SK-N-SH (cell line): ENCODE measurements around the gene EIF2S1. TPM values are rescaled to one million over a fixed set of nuclear protein-coding genes. Genes with fewer than 3 reads are reported as not detected.

Source experiments
- CTCF ChIA-PET: fragments of 300-600, 350-600 bp; formaldehyde crosslinking; extraction: SDS; loops from one replicate; lab custom pipeline; 2021; lab: Yijun Ruan, JAX
- POLR2A ChIA-PET: fragments of 350-600 bp; sonication (Branson Sonifier 250); formaldehyde crosslinking; extraction: SDS; loops from one replicate; lab custom pipeline; 2020; ENCODE audit warnings: antibody characterized with exemption, inconsistent platforms; lab: Yijun Ruan, JAX
- DNase-seq: peaks from one replicate; pipeline ENCODE4 v3.0.0; 2012
- H2AFZ ChIP-seq: fragments of 200-600 bp; sonication (generic); 2 replicates; pipeline ENCODE4 v1.8.1; 2016; ENCODE audit warnings: antibody characterized with exemption, mild to moderate bottlenecking, low read depth
- H3F3A ChIP-seq: fragments of 200-600 bp; sonication (generic); replicated peaks from 2 replicates; pipeline ENCODE3; 2016; ENCODE audit warnings: antibody characterized with exemption, mild to moderate bottlenecking; ENCODE audit not compliant: insufficient read depth
- H3K27ac ChIP-seq, 2 experiments: fragments of 200-500 bp in 1 of 2; fragments of 200-600 bp in 1 of 2; sonication (Bioruptor generic) in 1 of 2; sonication (generic), shearing (Covaris generic) in 1 of 2; 2 replicates each; pipeline versions ENCODE4 v1.5.1 to v1.6.1; 2014 to 2016; ENCODE audit warnings: low read depth in 2 of 2, inconsistent platforms in 1 of 2, low read length in 1 of 2, mild to moderate bottlenecking in 1 of 2, mixed read lengths in 1 of 2
- H3K27me3 ChIP-seq: fragments of 200-600 bp; sonication (generic), shearing (Covaris generic); 2 replicates; pipeline ENCODE4 v1.6.1; 2016; ENCODE audit warnings: mixed run types; ENCODE audit not compliant: insufficient read depth
- H3K36me3 ChIP-seq, 2 experiments: fragments of 200-500 bp in 1 of 2; fragments of 200-600 bp in 1 of 2; sonication (Bioruptor generic) in 1 of 2; sonication (generic) in 1 of 2; replicated peaks in 1 of 2; 2 replicates each; pipeline versions ENCODE3 to v1.5.1; 2014 to 2016; ENCODE audit warnings: low read length in 1 of 2, mild to moderate bottlenecking in 1 of 2; ENCODE audit not compliant: insufficient read depth in 2 of 2, control insufficient read depth in 1 of 2
- H3K4me1 ChIP-seq, 2 experiments: fragments of 200-500 bp in 1 of 2; fragments of 200-600 bp in 1 of 2; sonication (Bioruptor generic) in 1 of 2; sonication (generic), shearing (Covaris generic) in 1 of 2; 2 replicates each; pipeline versions ENCODE4 v1.5.1 to v1.6.1; 2014 to 2016; ENCODE audit warnings: low read depth in 1 of 2, low read length in 1 of 2, mixed run types in 1 of 2; ENCODE audit not compliant: insufficient read depth in 2 of 2, control insufficient read depth in 1 of 2
- H3K4me2 ChIP-seq: fragments of 200-600 bp; sonication (generic), shearing (Covaris generic); 2 replicates; pipeline ENCODE4 v1.6.1; 2017; ENCODE audit warnings: mixed run types
- H3K4me3 ChIP-seq, 2 experiments: fragments of 200-500 bp in 1 of 2; fragments of 200-600 bp in 1 of 2; sonication (Bioruptor generic) in 1 of 2; sonication (generic), shearing (Covaris generic) in 1 of 2; 2 replicates each; pipeline versions ENCODE4 v1.5.1 to v1.8.1; 2014 to 2016; ENCODE audit warnings: low read depth in 2 of 2, inconsistent platforms in 1 of 2, low read length in 1 of 2, mild to moderate bottlenecking in 1 of 2, mixed read lengths in 1 of 2, moderate library complexity in 1 of 2
- H3K79me2 ChIP-seq: fragments of 200-600 bp; sonication (generic); 2 replicates; pipeline ENCODE4 v1.8.1; 2017; ENCODE audit warnings: mild to moderate bottlenecking; ENCODE audit not compliant: insufficient read depth
- H3K9ac ChIP-seq: fragments of 200-600 bp; sonication (generic); 2 replicates; pipeline ENCODE4 v1.6.1; 2017; ENCODE audit warnings: mixed run types
- H3K9me2 ChIP-seq: fragments of 200-600 bp; sonication (generic); 2 replicates; pipeline ENCODE4 v1.6.1; 2017; ENCODE audit warnings: mixed run types
- H3K9me3 ChIP-seq: fragments of 200-600 bp; sonication (generic); 2 replicates; pipeline ENCODE4 v1.6.1; 2017; ENCODE audit warnings: mixed run types, mild to moderate bottlenecking, moderate library complexity
- H4K20me1 ChIP-seq: fragments of 200-600 bp; sonication (generic); 2 replicates; pipeline ENCODE4 v1.6.1; 2017; ENCODE audit warnings: mild to moderate bottlenecking, mixed run types; ENCODE audit not compliant: insufficient read depth
- ELF1 ChIP-seq: IDR thresholded peaks from 2 replicates; pipeline ENCODE4 v1.4.0; 2012
- EP300 ChIP-seq, 2 experiments: IDR thresholded peaks; 2 replicates each; pipeline versions ENCODE4 v1.4.0 to v1.6.1; 2012; ENCODE audit warnings: borderline replicate concordance in 1 of 2, low read depth in 1 of 2, low read length in 1 of 2
- FOXJ3 ChIP-seq: sonication (generic); formaldehyde crosslinking; IDR thresholded peaks from 2 replicates; pipeline ENCODE4 v1.5.1; 2020; ENCODE audit warnings: mild to moderate bottlenecking, missing genetic modification reagents
- GABPA ChIP-seq: IDR thresholded peaks from 2 replicates; pipeline ENCODE4 v1.4.0; 2012; ENCODE audit warnings: low read depth, mild to moderate bottlenecking
- JUND ChIP-seq: IDR thresholded peaks from 2 replicates; pipeline ENCODE4 v1.4.0; 2012
- MEF2A ChIP-seq: IDR thresholded peaks from 2 replicates; pipeline ENCODE4 v1.4.0; 2012; ENCODE audit warnings: low read depth, borderline replicate concordance
- RAD21 ChIP-seq: IDR thresholded peaks from 2 replicates; pipeline ENCODE4 v1.6.1; 2012; ENCODE audit warnings: mild to moderate bottlenecking, low read length
- RCOR1 ChIP-seq: fragments of 150-350 bp; IDR thresholded peaks from 2 replicates; pipeline ENCODE4 v1.6.1; 2017; ENCODE audit warnings: antibody characterized with exemption, low read length
- RXRA ChIP-seq: IDR thresholded peaks from 2 replicates; pipeline ENCODE4 v1.4.0; 2012; ENCODE audit warnings: low read depth, mild to moderate bottlenecking, borderline replicate concordance
- SIN3A ChIP-seq: IDR thresholded peaks from 2 replicates; pipeline ENCODE4 v1.6.1; 2012; ENCODE audit warnings: low read depth, mild to moderate bottlenecking, low read length, moderate library complexity, borderline replicate concordance
- SMC3 ChIP-seq: IDR thresholded peaks from 2 replicates; pipeline ENCODE4 v1.6.1; 2012; ENCODE audit warnings: low read depth, low read length, improper control_type of control experiment
- TCF12 ChIP-seq: IDR thresholded peaks from 2 replicates; pipeline ENCODE4 v1.4.0; 2012
- TEAD4 ChIP-seq: IDR thresholded peaks from 2 replicates; pipeline ENCODE4 v1.4.0; 2012; ENCODE audit warnings: mild to moderate bottlenecking, borderline replicate concordance; ENCODE audit not compliant: insufficient read depth
- ZBTB33 ChIP-seq: IDR thresholded peaks from 2 replicates; pipeline ENCODE4 v1.4.0; 2012; ENCODE audit warnings: low read depth, borderline replicate concordance
- WGBS: methylation state at CpG from one replicate; pipeline ENCODE4 v1.1.6; 2017; ENCODE audit warnings: low lambda C conversion rate; 5-methylcytosine and 5-hydroxymethylcytosine counted together
- polyA plus RNA-seq, 3 experiments: library from polyadenylated mRNA; depleted of rRNA; stranded (reverse); fragments of >200 nt; gene quantifications; 2 replicates each; pipeline ENCODE4 v1.2.3, GENCODE V29; 2012
- TF ChIP-seq, protein P1 (sequence below): IDR thresholded peaks from 2 replicates; pipeline ENCODE4 v1.4.0; 2012; ENCODE audit warnings: low read depth, borderline replicate concordance

Gene EIF2S1
- polyA plus RNA-seq, 1 of the 3 experiments (the other 2 are of a cell fraction): 57.2 TPM

DNA sequence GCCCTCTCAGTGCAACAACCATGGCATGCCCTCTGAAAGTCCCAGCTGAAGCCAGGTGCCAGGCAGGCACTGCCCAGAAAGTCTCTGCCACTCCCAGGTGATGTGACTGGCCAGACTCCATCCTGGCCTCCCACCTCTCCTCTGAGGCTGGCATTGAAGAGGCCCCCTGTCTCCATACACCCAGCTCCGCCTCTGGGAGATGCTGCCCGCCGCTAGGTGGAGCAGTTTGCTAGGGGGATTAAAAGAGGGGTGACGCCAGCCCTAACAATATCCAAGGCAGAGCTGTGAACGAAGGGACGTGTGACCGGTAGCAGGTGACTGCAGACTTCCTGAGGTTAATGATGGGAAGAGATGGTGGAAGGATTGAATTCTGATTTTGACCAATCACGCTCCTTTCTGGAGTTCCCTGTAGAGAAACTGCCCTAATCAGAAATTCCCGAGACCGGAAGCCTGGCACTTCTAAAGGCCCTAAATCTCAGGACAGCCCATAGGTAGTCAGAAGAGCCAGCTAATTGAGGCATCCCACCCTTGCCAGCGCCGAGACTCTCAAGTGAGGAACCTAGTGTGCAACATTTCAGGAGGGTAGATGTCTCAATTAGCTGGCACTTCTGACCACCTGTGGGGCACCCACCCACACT, 60.1 kb downstream of the EIF2S1 start:
- CTCF ChIA-PET: interaction anchor here (0.7 to 15.0 kb wide), 2 partner anchors 9 to 148 kb away, joined by 3 to 319 read pairs; no protein-coding TSS in a partner anchor
- H3F3A ChIP-seq: no peaks in the 10 kb centered on the region
- H4K20me1 ChIP-seq: no peaks in the 10 kb centered on the region
- no peak for DNase-seq
- no peak overlapping the region for H3K27ac ChIP-seq
- H2AFZ ChIP-seq: no peak overlapping the region
- no peak overlapping the region for H3K9ac ChIP-seq
- POLR2A ChIA-PET: no interaction called here
- H3K4me3 ChIP-seq: no peak overlapping the region
- no peaks in the 10 kb centered on the region for H3K4me1 ChIP-seq
- no peaks in the 10 kb centered on the region for H3K9me3 ChIP-seq
- H3K9me2 ChIP-seq: no peaks in the 10 kb centered on the region
- WGBS: 83% methylated on average over 12 of the region's 12 CpGs
- H3K4me2 ChIP-seq: no peak overlapping the region
- no peaks in the 10 kb centered on the region for H3K79me2 ChIP-seq
- TF ChIP-seq FOXJ3 (CRISPR knock-in tag) (no peak), ZBTB33 (no peak), RXRA (no peak), RCOR1 (no peak), TEAD4 (no peak), SMC3 (no peak), RAD21 (no peak), EP300 (IDR thresholded peaks at IDR 0.05; ENCODE audit: borderline replicate concordance in 1 of 2, low read depth in 1 of 2, low read length in 1 of 2) (no peak), MEF2A (no peak), JUND (no peak)
- no peaks in the 10 kb centered on the region for H3K27me3 ChIP-seq
- H3K36me3 ChIP-seq: no peaks in the 10 kb centered on the region

- ChIA-PET POLR2A (no interaction called here), CTCF (interaction anchor here (1.1 to 15.0 kb wide), 2 partner anchors 146 to 283 kb away, joined by 3 to 319 read pairs; no protein-coding TSS in a partner anchor)
- DNase-seq: no peak
- Histone ChIP-seq H3K9me3 (no peaks in the 10 kb centered on the region), H3K4me1 (no peaks in the 10 kb centered on the region), H2AFZ (no peak overlapping the region), H3K27ac (no peak overlapping the region), H3K36me3 (no peaks in the 10 kb centered on the region), H3K27me3 (no peaks in the 10 kb centered on the region), H3K79me2 (no peaks in the 10 kb centered on the region)
- 85% methylated on average over 11 of the region's 11 CpGs for WGBS
- TF ChIP-seq TCF12 (no peak), GABPA (no peak), ELF1 (no peak), SIN3A (no peak), RCOR1 (no peak), RAD21 (no peak)
- TF ChIP-seq, protein P1, sequence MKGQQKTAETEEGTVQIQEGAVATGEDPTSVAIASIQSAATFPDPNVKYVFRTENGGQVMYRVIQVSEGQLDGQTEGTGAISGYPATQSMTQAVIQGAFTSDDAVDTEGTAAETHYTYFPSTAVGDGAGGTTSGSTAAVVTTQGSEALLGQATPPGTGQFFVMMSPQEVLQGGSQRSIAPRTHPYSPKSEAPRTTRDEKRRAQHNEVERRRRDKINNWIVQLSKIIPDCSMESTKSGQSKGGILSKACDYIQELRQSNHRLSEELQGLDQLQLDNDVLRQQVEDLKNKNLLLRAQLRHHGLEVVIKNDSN: no peak
- TF ChIP-seq, all 33 proteins: peak for 0
- Histone ChIP-seq H3K4me3 (no peak overlapping the region), H4K20me1 (no peaks in the 10 kb centered on the region), H3F3A (no peaks in the 10 kb centered on the region), H3K9ac (no peak overlapping the region), H3K4me2 (no peak overlapping the region), H3K9me2 (no peaks in the 10 kb centered on the region)
Observed at GRCh38 chr14:67421356-67422224, 61.5 kb downstream of the EIF2S1 start.
